Hair follicle dermal papilla cell (primary cell): ENCODE measurements around the gene BRPF3. TPM values are rescaled to one million over a fixed set of nuclear protein-coding genes. Genes with fewer than 3 reads are reported as not detected.

Source experiments
- total RNA-seq: library from RNA; depleted of rRNA; stranded (reverse); fragments of >200 nt; gene quantifications from 2 replicates; pipeline ENCODE4 v1.2.3, GENCODE V29; 2012

Gene BRPF3
- total RNA-seq, result 16.9 and 28.4 TPM in 2 replicates

DNA sequence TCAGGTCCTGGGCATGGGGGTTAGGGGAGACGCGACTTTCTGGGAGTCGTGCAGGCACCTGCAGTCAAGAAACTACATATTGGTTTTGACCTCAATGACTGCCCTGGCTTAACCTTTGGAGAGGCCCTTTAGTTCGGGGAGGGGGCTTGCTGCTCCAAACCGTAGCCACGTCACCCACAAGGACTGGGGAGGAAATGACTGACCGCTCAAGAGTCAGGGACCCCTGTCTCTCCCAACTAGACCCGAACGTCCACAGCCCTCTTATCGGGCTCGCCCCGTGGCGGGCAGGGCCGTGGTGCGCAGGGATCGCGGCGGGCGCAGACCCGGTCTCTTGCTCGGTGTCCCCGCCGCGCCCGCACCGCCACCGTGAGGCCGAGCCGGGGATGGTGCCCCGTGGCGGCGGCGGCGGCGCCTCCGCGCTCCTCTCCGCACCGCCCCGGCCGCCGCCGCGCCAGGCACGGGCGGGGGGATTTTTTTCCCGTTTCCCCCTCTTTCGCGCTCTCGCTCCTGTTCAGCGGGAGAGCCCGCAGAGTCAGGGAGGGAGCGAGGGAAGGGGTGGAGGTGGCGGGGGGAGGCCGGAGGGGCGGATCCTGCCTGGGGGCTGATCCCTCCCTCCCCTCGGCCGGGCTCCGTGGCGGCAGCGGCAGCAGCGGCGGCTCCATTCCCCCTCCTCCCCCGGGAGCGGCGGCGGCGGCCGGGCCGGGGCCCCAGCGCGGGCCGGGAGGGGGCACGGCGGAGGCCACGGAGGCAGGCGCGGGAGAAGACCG lies at the start of gene BRPF3:
BRPF3 (plus strand) TSS at position 632 of the 767 bp plus-strand sequence. CDS start 3,579 bp downstream, outside the sequence.

GRCh38 chr6:36269834-36270705 lies 73.5 kb downstream of the BRPF3 start, which contains the start of gene PNPLA1:
Gene PNPLA1 (plus strand): TSS chr6:36270060. CDS start chr6:36270460, 400 bp downstream.

Other genes with a start within 250 kb of the BRPF3 start
- not detected in 2 replicates for gene SLC26A8, start 172.1 kb upstream of the BRPF3 start, total RNA-seq
- 74.4 and 89.4 TPM in 2 replicates for gene MAPK14, start 168.9 kb upstream of the BRPF3 start, total RNA-seq
- 2.8 and 4.1 TPM in 2 replicates for gene MAPK13, start 66.2 kb upstream of the BRPF3 start, total RNA-seq
- not detected in 2 replicates for gene PNPLA1, start 73.3 kb downstream of the BRPF3 start, total RNA-seq
- gene BNIP5, start 140.1 kb downstream of the BRPF3 start, total RNA-seq, result not detected in 2 replicates
- gene ETV7, start 190.9 kb downstream of the BRPF3 start, total RNA-seq, result 1.6 and 1.8 TPM in 2 replicates
- not detected in 2 replicates for gene PXT1, start 246.1 kb downstream of the BRPF3 start, total RNA-seq
- 120 and 143 TPM in 2 replicates for gene KCTD20, start 246.3 kb downstream of the BRPF3 start, total RNA-seq